GDM1 (cell line): Measurements from ENCODE around the gene MTX1.
"Not testable (repeated sequence)": the region's sequence is repeated elsewhere in the genome, so short reads cannot be mapped to it uniquely, and the experiment has no call there.

ENCODE experiments used
- DNase-seq: peaks from one replicate; lab custom pipeline; 2025; lab: John Stamatoyannopoulos, UW

The MTX1 gene

GRCh38 chr1:155188268-155188667 is 20.2 kb upstream of the MTX1 start:
- DNase-seq, result no peak

GRCh38 chr1:155189926-155190325 is 18.6 kb upstream of the MTX1 start:
- not testable (repeated sequence) for DNase-seq

GRCh38 chr1:155191904-155192303 is 16.6 kb upstream of the MTX1 start:
- DNase-seq, result no peak

GRCh38 chr1:155192346-155193274 is 15.9 kb upstream of the MTX1 start:
- no peak for DNase-seq

GRCh38 chr1:155193275-155193990 is 15.1 kb upstream of the MTX1 start:
- DNase-seq, result peak; percentile 63

GRCh38 chr1:155193991-155194240 is 14.6 kb upstream of the MTX1 start:
- not testable (repeated sequence) for DNase-seq

- DNase-seq, result no peak
These were observed 13.0 kb upstream of the MTX1 start for GRCh38 chr1:155195201-155196102.

GRCh38 chr1:155196103-155196892 is 12.2 kb upstream of the MTX1 start:
- DNase-seq, result no peak

- no peak for DNase-seq
These were observed 11.4 kb upstream of the MTX1 start for GRCh38 chr1:155196893-155197638.

- no peak for DNase-seq
These were observed 10.5 kb upstream of the MTX1 start for GRCh38 chr1:155197901-155198546.

GRCh38 chr1:155198547-155198906 is 10.0 kb upstream of the MTX1 start:
- DNase-seq, result no peak

- no peak for DNase-seq
These were observed 8.7 kb upstream of the MTX1 start for GRCh38 chr1:155199792-155200191.

GRCh38 chr1:155200920-155201319 is 7.6 kb upstream of the MTX1 start:
- DNase-seq, result no peak

- DNase-seq, result no peak
These were observed 6.3 kb upstream of the MTX1 start for GRCh38 chr1:155202198-155202597.

- DNase-seq, result no peak
These were observed 5.6 kb upstream of the MTX1 start for GRCh38 chr1:155202731-155203515.

- DNase-seq, result no peak
These were observed 3.5 kb upstream of the MTX1 start for GRCh38 chr1:155205035-155205434.

GRCh38 chr1:155205969-155206593 is 2.4 kb upstream of the MTX1 start:
- DNase-seq, result no peak

- DNase-seq, result peak; percentile 73
These were observed 1.3 kb upstream of the MTX1 start for GRCh38 chr1:155206891-155207805.
